Measurements from ENCODE around the gene CFAP70. TPM values are rescaled to one million over a fixed set of nuclear protein-coding genes. Genes with fewer than 3 reads are reported as not detected.

CFAP70 gene
- 0.40 and 0.43 TPM in 2 replicates for total RNA-seq

GRCh38 chr10:73358331-73359279 is at the start of gene CFAP70:
Gene CFAP70 (minus strand): TSS chr10:73358864. CDS start chr10:73354796, 4,068 bp downstream.

GRCh38 chr10:73252445-73253224 is 106.0 kb downstream of the CFAP70 start, which contains the start of gene MRPS16:
Gene MRPS16 (minus strand): TSS chr10:73252644. CDS start chr10:73252482, 162 bp downstream.

GRCh38 chr10:73246646-73247508 is 111.8 kb downstream of the CFAP70 start, which contains the start of gene DNAJC9:
Gene DNAJC9 (minus strand): TSS chr10:73247255. CDS start chr10:73247189, 66 bp downstream.

Small RNA genes within 50 kb of the gene (small RNA-seq; reads per million reads assigned to genes)
- gene RF00019 (not detected), gene RNU6-833P (not detected)

Other genes with a start within 250 kb of the CFAP70 start
- 1.6 and 2.0 TPM in 2 replicates for gene NUDT13, start 248.4 kb downstream of the CFAP70 start, total RNA-seq
- gene ECD, start 190.9 kb downstream of the CFAP70 start, total RNA-seq: 62.1 and 64.5 TPM in 2 replicates
- gene FAM149B1, start 190.7 kb downstream of the CFAP70 start, total RNA-seq: 24.9 and 28.6 TPM in 2 replicates
- 59.7 and 66.5 TPM in 2 replicates for gene DNAJC9, start 111.6 kb downstream of the CFAP70 start, total RNA-seq
- 75.1 and 95.6 TPM in 2 replicates for gene MRPS16, start 106.2 kb downstream of the CFAP70 start, total RNA-seq
- gene ANXA7, start 55.2 kb upstream of the CFAP70 start, total RNA-seq: 86.0 and 108 TPM in 2 replicates
- gene MSS51, start 74.7 kb upstream of the CFAP70 start, total RNA-seq: 2.0 TPM in 2 replicates
- gene PPP3CB, start 137.2 kb upstream of the CFAP70 start, total RNA-seq: 28.9 and 30.5 TPM in 2 replicates
- gene USP54, start 232.5 kb upstream of the CFAP70 start, total RNA-seq: 9.6 and 17.5 TPM in 2 replicates

Measured in thoracic aorta endothelial cell (primary cell).